ENCODE measurements around the gene INO80D. TPM values are rescaled to one million over a fixed set of nuclear protein-coding genes. Genes with fewer than 3 reads are reported as not detected.
A peak's percentile ranks its signal among the peaks of the same experiment; 100 is the strongest.
"Not testable (repeated sequence)": the region's sequence is repeated elsewhere in the genome, so short reads cannot be mapped to it uniquely, and the experiment has no call there.

The INO80D gene
- total RNA-seq, 2 experiments from 2014 or later, result 15.6 to 16.4 TPM

DNA sequence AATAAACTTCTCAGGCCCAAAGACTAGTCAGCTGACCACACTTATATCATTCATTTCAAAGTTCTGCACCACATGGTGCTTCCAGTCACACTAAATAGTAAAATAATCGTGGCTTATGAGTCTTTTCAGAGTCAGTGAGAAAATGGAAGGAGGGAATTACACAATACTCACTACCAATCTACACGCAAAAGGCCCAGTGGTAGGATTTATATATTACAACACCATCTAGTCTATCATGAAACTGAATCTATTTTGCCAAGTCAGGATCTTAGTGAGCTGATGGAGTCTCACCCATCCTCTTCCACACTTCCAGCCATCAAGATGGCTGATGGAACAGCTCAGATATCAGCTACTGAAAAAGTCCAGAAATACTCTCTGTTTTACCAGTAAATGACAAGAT, 21.9 kb downstream of the INO80D start:
- no peak for DNase-seq
- no peak overlapping the region for H3K4me3 Mint-ChIP-seq
- peaks cover 20% of the 10 kb centered on the region for H3K4me1 Mint-ChIP-seq
- no peak overlapping the region for H3K27ac Mint-ChIP-seq
- H3K27me3 Mint-ChIP-seq, result no peaks in the 10 kb centered on the region
- H3K36me3 Mint-ChIP-seq, result peaks cover 32% of the 10 kb centered on the region
- H3K9me3 Mint-ChIP-seq, result peaks cover 2% of the 10 kb centered on the region

DNA sequence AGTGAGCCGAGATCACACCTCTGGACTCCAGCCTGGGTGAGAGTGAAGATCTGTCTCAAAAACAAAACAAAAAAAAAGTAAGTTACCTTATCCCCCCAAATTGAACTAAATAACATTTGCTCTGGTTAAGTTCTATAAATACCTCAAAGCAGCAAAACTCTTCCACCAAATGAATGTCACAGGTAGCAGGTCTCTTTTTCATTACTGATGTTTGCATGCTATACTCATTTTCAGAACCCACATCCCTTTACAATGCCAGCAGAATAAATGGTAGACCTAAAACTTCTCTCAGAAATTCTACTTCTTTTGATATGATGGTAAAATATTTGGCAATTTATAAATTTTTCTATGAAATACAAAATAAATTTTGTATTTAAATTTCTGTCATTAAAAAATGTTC, 22.3 kb downstream of the INO80D start:
- peaks cover 31% of the 10 kb centered on the region for H3K36me3 Mint-ChIP-seq
- peaks cover 2% of the 10 kb centered on the region for H3K9me3 Mint-ChIP-seq
- no peak overlapping the region for H3K4me3 Mint-ChIP-seq
- no peak for DNase-seq
- peaks cover 20% of the 10 kb centered on the region for H3K4me1 Mint-ChIP-seq
- no peaks in the 10 kb centered on the region for H3K27me3 Mint-ChIP-seq
- H3K27ac Mint-ChIP-seq, result no peak overlapping the region

DNA sequence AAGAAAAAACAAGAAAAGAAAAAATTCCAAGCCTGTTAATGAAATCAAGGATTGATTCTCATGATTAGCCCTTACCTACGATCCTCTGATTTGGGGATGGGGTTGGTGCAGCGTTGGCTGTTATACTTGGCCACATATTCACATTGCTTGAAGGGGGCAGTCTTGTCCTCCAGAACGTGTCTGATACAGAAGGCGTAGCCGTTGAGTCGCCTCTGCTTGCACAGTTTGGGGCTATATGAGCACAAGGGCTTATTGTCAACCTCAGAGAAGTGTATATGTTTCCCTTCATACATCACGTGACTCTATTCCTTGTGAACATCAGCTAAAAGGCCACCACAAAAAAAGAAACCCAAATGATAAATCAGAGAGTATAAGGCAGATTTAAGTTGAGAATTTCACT, 23.2 kb downstream of the INO80D start:
- H3K4me3 Mint-ChIP-seq, result no peak overlapping the region

DNA sequence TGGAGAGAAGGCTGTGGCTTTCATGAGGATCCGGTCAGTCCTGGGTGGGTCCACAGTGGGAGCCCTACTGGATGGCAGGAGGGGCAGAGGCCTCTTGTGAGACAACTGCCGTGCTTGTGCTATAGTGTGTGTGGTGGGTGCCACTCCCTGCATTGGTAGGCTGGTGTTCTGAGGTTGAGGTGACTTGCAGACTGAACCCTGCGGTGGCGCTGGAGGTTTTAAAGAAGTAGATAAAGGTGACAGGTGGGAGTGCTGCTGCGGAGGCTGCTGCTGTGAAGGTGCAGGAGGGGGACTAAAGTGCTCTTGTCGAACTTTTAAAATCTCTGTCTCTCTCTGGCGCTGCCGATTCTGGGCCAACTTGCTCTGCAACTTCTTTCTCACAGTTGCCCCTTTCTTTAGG, 29.7 kb downstream of the INO80D start:
- H3K36me3 Mint-ChIP-seq, result peaks cover 26% of the 10 kb centered on the region
- peaks cover 6% of the 10 kb centered on the region for H3K4me1 Mint-ChIP-seq
- DNase-seq, result no peak
- H3K27me3 Mint-ChIP-seq, result no peaks in the 10 kb centered on the region
- H3K4me3 Mint-ChIP-seq, result no peak overlapping the region
- no peaks in the 10 kb centered on the region for H3K9me3 Mint-ChIP-seq
- H3K27ac Mint-ChIP-seq, result no peak overlapping the region

More for the DNA sequence above, 23.2 kb downstream of the INO80D start:
- H3K27ac Mint-ChIP-seq, result no peak overlapping the region
- peaks cover 32% of the 10 kb centered on the region for H3K36me3 Mint-ChIP-seq
- no peaks in the 10 kb centered on the region for H3K27me3 Mint-ChIP-seq
- DNase-seq, result no peak
- H3K4me1 Mint-ChIP-seq, result peaks cover 17% of the 10 kb centered on the region
- peaks cover 2% of the 10 kb centered on the region for H3K9me3 Mint-ChIP-seq

DNA sequence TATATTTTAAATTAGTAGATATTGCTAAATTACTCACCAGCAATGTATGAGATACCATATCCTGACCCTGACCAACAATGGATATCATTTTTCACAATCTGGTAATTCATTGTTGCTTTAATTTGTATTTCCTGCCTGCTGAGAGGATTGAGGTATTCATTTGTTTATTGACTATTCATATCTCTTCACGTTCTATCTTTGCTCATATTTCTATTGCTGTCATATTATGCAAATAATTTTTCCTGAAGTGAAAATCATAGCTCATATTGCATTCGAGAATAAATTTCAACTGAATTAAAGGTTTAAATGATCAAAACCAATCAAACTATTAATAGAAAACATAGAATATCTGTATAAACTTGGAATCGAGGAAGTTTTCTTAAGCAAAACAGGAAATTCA, 31.0 kb downstream of the INO80D start:
- peaks cover 6% of the 10 kb centered on the region for H3K4me1 Mint-ChIP-seq

DNA sequence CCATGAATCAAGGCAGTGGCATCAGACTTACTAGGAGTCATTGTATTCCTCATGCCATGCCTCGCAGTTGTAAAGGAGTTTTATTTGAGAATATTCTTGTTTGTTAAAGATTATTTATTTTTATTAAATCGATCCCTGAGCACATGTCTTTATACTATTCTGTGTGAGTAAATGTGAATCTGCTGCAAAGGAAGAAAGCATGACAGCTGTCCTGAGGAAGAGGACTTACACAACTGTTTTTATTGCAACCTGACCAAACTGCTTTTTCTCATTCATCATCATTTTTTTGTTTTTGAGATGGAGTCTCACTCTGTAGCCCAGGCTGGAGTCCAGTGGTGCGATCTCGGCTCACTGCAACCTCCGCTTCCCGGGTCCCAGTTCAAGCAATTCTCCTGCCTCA, 34.1 kb downstream of the INO80D start:
- H3K4me1 Mint-ChIP-seq, result peaks cover 13% of the 10 kb centered on the region
- H3K4me3 Mint-ChIP-seq, result no peak overlapping the region
- DNase-seq, result no peak
- no peaks in the 10 kb centered on the region for H3K9me3 Mint-ChIP-seq
- peaks cover 36% of the 10 kb centered on the region for H3K36me3 Mint-ChIP-seq
- H3K27me3 Mint-ChIP-seq, result no peaks in the 10 kb centered on the region
- H3K27ac Mint-ChIP-seq, result no peak overlapping the region

More for the DNA sequence above, 31.0 kb downstream of the INO80D start:
- Mint-ChIP-seq H3K36me3 (peaks cover 31% of the 10 kb centered on the region), H3K27me3 (no peaks in the 10 kb centered on the region), H3K27ac (no peak overlapping the region), H3K4me3 (no peak overlapping the region), H3K9me3 (no peaks in the 10 kb centered on the region)
- DNase-seq, result no peak

DNA sequence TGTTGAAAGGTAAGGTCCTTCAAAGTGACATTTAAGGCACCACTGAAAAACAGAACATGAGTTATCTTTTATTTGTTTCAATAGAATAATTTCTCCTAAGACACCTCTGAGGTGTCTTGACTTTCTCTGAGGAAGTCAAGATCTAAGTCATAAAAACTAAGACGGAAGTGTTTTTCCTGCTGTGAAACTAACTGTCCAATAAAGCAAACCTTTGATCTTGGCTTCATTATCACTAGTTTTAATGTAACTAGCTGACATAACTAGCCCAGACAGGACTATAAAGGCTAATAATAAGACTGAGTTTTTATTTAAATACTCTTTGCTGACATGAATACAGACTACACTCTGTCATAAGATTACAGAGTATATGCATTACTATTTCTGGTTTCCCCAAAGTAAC, 36.6 kb downstream of the INO80D start:
- H3K36me3 Mint-ChIP-seq, result peaks cover 36% of the 10 kb centered on the region
- H3K4me3 Mint-ChIP-seq, result no peak overlapping the region
- H3K4me1 Mint-ChIP-seq, result peaks cover 13% of the 10 kb centered on the region
- DNase-seq, result no peak
- no peaks in the 10 kb centered on the region for H3K9me3 Mint-ChIP-seq
- H3K27me3 Mint-ChIP-seq, result no peaks in the 10 kb centered on the region
- H3K27ac Mint-ChIP-seq, result no peak overlapping the region

DNA sequence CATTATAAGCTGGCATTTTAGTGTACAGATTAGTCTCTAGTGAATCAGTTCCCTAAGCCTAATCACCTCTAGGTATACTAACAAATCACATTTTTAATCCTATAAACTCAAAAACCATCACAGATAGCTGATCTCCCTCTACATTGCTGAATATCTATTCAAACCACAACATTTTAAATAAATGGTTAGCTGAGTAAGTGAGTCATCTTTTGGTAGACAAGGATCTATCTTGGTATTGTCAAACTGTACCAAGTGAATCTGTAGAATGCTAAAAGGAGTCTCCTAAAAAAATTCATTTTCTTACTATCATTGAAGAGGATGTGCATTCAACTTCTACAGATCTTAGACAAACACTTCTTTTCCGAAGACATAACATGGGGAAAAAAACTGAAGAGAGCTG, 40.7 kb downstream of the INO80D start:
- DNase-seq, result no peak
- Mint-ChIP-seq H3K4me3 (no peak overlapping the region), H3K36me3 (peaks cover 46% of the 10 kb centered on the region), H3K27me3 (no peaks in the 10 kb centered on the region), H3K27ac (no peak overlapping the region), H3K4me1 (peaks cover 23% of the 10 kb centered on the region), H3K9me3 (no peaks in the 10 kb centered on the region)

DNA sequence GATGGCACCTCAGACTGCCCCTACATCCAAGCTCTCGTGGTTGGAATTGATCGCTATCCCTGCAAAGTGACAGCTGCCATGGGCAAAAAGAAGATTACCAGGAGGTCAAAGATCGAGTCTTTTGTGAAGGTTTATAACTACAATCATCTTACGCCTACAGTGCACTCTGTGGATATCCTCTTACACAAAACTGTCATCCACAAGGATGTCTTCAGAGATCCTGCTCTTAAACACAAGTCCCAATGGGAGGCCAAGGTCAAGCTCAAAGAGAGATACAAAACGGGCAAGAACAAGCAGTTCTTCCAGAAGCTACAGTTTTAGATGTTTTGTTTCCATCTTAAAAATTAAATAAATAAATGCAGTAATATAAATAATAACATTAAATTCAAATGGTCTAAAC, 45.4 kb downstream of the INO80D start:
- Mint-ChIP-seq H3K27ac (no peak overlapping the region), H3K27me3 (no peaks in the 10 kb centered on the region), H3K4me1 (peaks cover 19% of the 10 kb centered on the region), H3K36me3 (peaks cover 67% of the 10 kb centered on the region), H3K4me3 (no peak overlapping the region), H3K9me3 (no peaks in the 10 kb centered on the region)
- no peak for DNase-seq

DNA sequence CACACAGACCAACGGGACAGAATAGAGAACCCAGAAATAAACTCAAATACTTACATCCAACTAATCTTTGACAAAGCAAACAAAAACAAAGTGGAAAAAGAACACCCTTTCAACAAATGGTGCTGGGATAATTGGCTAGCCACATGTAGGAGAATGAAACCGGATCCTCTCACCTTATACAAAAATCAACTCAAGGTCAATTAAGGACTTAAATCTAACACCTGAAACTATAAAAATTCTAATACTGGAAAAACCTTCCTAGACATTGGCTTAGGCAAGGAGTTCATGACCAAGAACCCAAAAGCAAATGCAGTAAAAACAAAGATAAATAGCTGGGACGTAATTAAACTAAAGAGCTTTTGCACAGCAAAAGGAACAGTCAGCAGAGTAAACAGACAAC, 50.6 kb downstream of the INO80D start:
- Mint-ChIP-seq H3K9me3 (peaks cover 21% of the 10 kb centered on the region), H3K4me1 (peaks cover 49% of the 10 kb centered on the region), H3K36me3 (peaks cover 84% of the 10 kb centered on the region)
- H3K27me3 Mint-ChIP-seq, H3K27ac Mint-ChIP-seq, DNase-seq, H3K4me3 Mint-ChIP-seq: not testable (repeated sequence)

DNA sequence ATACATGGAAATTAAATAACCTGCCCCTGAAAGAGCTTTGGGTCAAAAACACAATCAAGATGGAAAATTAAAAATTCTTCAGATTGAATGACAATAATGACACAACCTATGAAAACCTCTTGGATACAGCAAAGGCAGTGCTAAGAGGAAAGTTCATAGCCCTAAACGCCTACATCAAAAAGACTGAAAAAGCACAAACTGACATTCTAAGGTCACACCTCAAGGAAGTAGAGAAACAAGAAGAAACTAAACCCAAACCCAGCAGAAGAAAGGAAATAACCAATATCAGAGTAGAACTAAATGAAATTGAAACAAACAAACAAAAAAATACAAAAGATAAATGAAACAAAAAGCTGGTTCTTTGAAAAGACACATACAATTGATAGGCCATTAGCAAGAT, 52.5 kb downstream of the INO80D start:
- peaks cover 79% of the 10 kb centered on the region for H3K36me3 Mint-ChIP-seq
- H3K27me3 Mint-ChIP-seq, H3K4me3 Mint-ChIP-seq, DNase-seq: not testable (repeated sequence)
- H3K4me1 Mint-ChIP-seq, result peaks cover 55% of the 10 kb centered on the region
- peak overlapping the region; percentile 34 for H3K27ac Mint-ChIP-seq
- H3K9me3 Mint-ChIP-seq, result peaks cover 21% of the 10 kb centered on the region

DNA sequence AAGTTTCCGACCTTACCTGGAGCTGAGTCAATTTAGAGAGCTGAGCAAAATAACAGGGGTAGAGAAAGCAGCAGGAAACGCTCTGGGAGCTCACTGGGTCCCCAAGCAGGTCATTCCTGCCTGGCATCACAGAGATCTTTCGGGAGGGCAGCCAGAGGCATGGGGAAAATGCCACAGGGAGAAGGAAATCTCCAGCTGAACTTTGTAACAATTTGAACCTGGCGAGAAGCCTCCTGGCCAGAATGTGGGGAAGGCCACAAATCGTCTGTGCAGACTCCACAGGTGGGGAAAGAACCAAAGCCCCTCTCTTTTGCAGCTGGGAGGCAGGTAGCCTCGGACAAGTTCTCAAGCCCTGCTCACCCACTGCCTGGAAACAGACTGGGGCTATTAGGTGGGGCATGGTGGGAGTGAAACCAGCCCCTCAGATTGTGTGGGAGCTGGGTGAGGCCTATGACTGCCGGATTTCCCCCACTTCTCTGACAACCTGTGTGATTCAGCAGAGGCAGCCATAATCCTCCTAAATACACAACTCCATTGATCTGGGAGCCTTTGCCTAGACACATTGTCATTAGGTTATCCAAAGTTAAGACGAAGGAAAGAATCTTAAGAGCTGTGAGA, 53.9 kb downstream of the INO80D start:
- Mint-ChIP-seq H3K9me3 (peaks cover 21% of the 10 kb centered on the region), H3K4me1 (peaks cover 55% of the 10 kb centered on the region), H3K27ac (peak overlapping the region; percentile 78), H3K27me3 (no peaks in the 10 kb centered on the region), H3K4me3 (no peak overlapping the region), H3K36me3 (peaks cover 75% of the 10 kb centered on the region)
- DNase-seq, result peak; percentile 7

DNA sequence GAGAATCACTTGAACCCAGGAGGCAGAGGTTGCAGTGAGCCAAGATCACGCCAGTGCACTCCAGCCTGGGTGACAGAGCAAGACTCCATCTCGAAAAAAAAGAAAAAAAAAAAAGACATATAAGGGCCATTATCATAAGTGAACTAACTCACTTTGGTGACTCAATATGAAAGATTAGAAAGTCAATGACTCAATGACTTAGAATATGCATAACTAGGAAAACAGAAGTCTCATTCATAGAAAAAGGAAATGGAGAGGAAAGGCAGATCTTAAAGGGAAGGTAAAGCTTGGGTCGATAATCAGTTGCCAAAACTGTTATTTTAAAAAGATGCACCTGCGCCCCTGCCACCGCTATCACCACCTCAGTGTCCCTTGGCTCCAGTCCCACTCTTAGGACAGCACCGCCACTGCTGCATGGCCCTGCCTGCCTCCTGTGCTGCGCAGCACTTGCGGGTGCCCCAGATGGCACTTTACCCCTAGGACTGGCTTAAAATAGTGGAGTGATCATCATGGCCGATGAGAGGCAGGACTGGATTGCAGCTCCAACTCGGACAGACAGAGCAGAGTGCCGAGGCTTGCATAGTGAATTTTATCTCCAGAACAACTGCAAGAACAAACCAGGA, 54.7 kb downstream of the INO80D start:
- H3K4me1 Mint-ChIP-seq, result peaks cover 55% of the 10 kb centered on the region
- peak overlapping the region; percentile 61 for H3K27ac Mint-ChIP-seq
- peak; percentile 10 for DNase-seq
- no peaks in the 10 kb centered on the region for H3K27me3 Mint-ChIP-seq
- peaks cover 21% of the 10 kb centered on the region for H3K9me3 Mint-ChIP-seq
- H3K36me3 Mint-ChIP-seq, result peaks cover 67% of the 10 kb centered on the region
- no peak overlapping the region for H3K4me3 Mint-ChIP-seq

DNA sequence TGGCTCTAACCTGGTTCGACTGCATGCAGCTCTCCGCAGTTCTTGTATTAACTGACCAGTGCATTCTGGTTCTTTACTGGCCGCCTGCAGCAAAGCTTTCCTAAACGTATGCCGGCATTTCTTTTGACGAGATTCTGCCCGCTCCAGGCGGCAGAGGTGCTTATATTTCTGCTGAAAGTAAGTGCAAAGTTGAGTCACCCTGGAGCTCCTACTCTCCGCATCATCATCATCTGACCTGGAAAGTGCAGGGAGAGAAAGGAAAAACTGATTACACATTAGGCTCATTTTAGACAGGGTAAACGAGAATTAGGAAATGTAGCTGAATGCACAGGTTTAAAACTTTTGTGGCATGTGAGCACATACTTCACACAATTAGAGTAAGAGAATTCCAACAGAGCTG, 57.9 kb downstream of the INO80D start:
- Mint-ChIP-seq H3K4me1 (peaks cover 35% of the 10 kb centered on the region), H3K4me3 (no peak overlapping the region), H3K9me3 (peaks cover 8% of the 10 kb centered on the region), H3K27me3 (no peaks in the 10 kb centered on the region), H3K36me3 (peaks cover 37% of the 10 kb centered on the region), H3K27ac (no peak overlapping the region)
- no peak for DNase-seq

DNA sequence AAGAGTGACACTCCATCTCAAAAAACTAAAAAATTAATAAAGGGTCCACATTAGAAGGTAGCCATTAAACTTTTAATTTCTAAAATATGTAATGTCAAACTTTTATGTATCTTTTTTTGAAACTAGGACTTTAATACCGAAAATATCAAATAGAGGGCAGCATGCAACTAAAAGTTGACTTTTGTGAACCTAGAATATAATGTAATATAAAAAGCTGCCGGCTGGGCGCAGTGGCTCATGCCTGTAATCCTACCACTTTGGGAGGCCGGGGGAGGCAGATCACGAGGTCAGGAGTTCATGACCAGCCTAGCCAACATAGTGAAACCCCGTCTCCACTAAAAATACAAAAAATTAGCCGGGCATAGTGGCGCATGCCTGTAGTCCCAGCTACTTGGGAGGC, 62.8 kb downstream of the INO80D start:
- Mint-ChIP-seq H3K4me1 (no peaks in the 10 kb centered on the region), H3K27me3 (no peaks in the 10 kb centered on the region), H3K27ac (no peak overlapping the region), H3K4me3 (no peak overlapping the region), H3K36me3 (peaks cover 10% of the 10 kb centered on the region), H3K9me3 (no peaks in the 10 kb centered on the region)
- no peak for DNase-seq

DNA sequence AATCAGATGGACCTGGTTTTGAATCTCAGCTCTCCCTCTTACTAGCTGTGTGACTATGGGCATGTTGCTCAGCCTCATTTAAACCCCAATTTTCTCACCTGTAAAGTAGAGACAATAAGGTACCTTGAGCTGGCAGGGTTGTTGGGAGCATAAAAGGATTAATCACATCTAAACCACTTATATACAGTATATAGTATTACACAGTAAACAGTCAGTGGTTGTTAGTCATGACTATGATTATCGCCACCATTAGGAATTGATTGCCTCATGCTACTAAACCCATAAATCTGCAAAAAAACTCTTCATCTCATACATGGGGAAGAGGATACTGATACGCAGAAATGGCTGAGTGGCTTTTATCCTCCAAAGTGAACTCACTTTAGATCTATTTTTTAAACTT, 65.8 kb downstream of the INO80D start:
- Mint-ChIP-seq H3K36me3 (peaks cover 36% of the 10 kb centered on the region), H3K27ac (no peak overlapping the region), H3K27me3 (no peaks in the 10 kb centered on the region), H3K4me1 (no peaks in the 10 kb centered on the region), H3K4me3 (no peak overlapping the region), H3K9me3 (peaks cover 10% of the 10 kb centered on the region)
- no peak for DNase-seq
